H1 (cell line): ENCODE data around the gene CDC42EP2. TPM values are rescaled to one million over a fixed set of nuclear protein-coding genes. Genes with fewer than 3 reads are reported as not detected.
"Not testable (repeated sequence)": the region's sequence is repeated elsewhere in the genome, so short reads cannot be mapped to it uniquely, and the experiment has no call there.

Experiments used
- CTCF ChIA-PET: fragments of 300-600 bp; sonication (Branson Sonifier 250); formaldehyde crosslinking; loops from one replicate; lab custom pipeline; 2021; ENCODE audit not compliant: partially characterized antibody; lab: Charles Lee
- POLR2A ChIA-PET: fragments of 300-600 bp; sonication (Branson Sonifier 250); formaldehyde crosslinking; loops from one replicate; lab custom pipeline; 2021; ENCODE audit warnings: inconsistent platforms; ENCODE audit not compliant: partially characterized antibody; lab: Charles Lee
- DNase-seq, 2 experiments: peaks; one replicate each; pipeline versions ENCODE4 v3.0.0 to v3.0.0-alpha.2; 2010 to 2022; ENCODE audit warnings: low spot score in 2 of 2, low read depth in 1 of 2, mixed read lengths in 1 of 2
- FAIRE-seq: peaks from 2 replicates; lab custom pipeline; 2011; peaks lifted over from hg19 to GRCh38; lab: Jason Lieb, UNC
- H2AFZ ChIP-seq: 2 replicates; pipeline ENCODE4 v1.8.1; 2012; ENCODE audit warnings: low read length, inconsistent platforms
- H2AK5ac ChIP-seq: 2 replicates; pipeline ENCODE4 v1.6.1; 2013; ENCODE audit warnings: low read depth, low read length
- H2BK120ac ChIP-seq: replicated peaks from 2 replicates; pipeline ENCODE3; 2013; ENCODE audit warnings: low read depth, low read length, inconsistent platforms
- H2BK12ac ChIP-seq: 2 replicates; pipeline ENCODE4 v1.6.1; 2013; ENCODE audit warnings: low read depth, low read length
- H2BK15ac ChIP-seq: 2 replicates; pipeline ENCODE4 v1.6.1; 2013; ENCODE audit warnings: low read length
- H2BK20ac ChIP-seq: 2 replicates; pipeline ENCODE4 v1.6.1; 2013; ENCODE audit warnings: low read length
- H2BK5ac ChIP-seq: 2 replicates; pipeline ENCODE4 v1.6.1; 2013; ENCODE audit warnings: low read depth, low read length
- H3K14ac ChIP-seq: 2 replicates; pipeline ENCODE4 v1.6.1; 2013; ENCODE audit warnings: inconsistent platforms; ENCODE audit not compliant: insufficient read length
- H3K18ac ChIP-seq: 2 replicates; pipeline ENCODE4 v1.6.1; 2013; ENCODE audit warnings: low read length; ENCODE audit errors: extremely low read depth
- H3K23ac ChIP-seq: 2 replicates; pipeline ENCODE4 v1.6.1; 2013; ENCODE audit warnings: inconsistent platforms; ENCODE audit not compliant: insufficient read length
- H3K23me2 ChIP-seq: 2 replicates; pipeline ENCODE4 v1.6.1; 2013; ENCODE audit warnings: low read depth, low read length
- H3K27ac ChIP-seq: 2 replicates; pipeline ENCODE4 v1.6.1; 2011; ENCODE audit warnings: low read depth, low read length, inconsistent platforms
- H3K27me3 ChIP-seq, 4 experiments: replicated peaks in 1 of 4; 1 replicate in 1 of 4; 2 replicates in 3 of 4; pipeline versions ENCODE4 v1.6.1 to v1.8.1; 2011 to 2013; ENCODE audit warnings: low read length in 3 of 4, mild to moderate bottlenecking in 3 of 4, inconsistent platforms in 2 of 4, mixed read lengths in 2 of 4, moderate library complexity in 1 of 4; ENCODE audit not compliant: control insufficient read depth in 3 of 4, insufficient read depth in 3 of 4; ENCODE audit errors: extremely low read depth in 1 of 4
- H3K36me3 ChIP-seq, 4 experiments: 2 replicates each; pipeline versions ENCODE4 v1.6.1 to v1.8.1; 2011 to 2013; ENCODE audit warnings: mild to moderate bottlenecking in 4 of 4, low read length in 3 of 4, moderate library complexity in 2 of 4, control low read depth in 1 of 4, inconsistent platforms in 1 of 4; ENCODE audit not compliant: insufficient read depth in 4 of 4, control insufficient read depth in 2 of 4
- H3K4ac ChIP-seq: replicated peaks from 2 replicates; pipeline ENCODE3; 2013; ENCODE audit warnings: low read length, low read depth, mixed read lengths, inconsistent platforms; ENCODE audit not compliant: insufficient read length
- H3K4me1 ChIP-seq, 4 experiments: replicated peaks in 1 of 4; 1 replicate in 1 of 4; 2 replicates in 3 of 4; pipeline versions ENCODE4 v1.6.1 to v1.8.1; 2011 to 2013; ENCODE audit warnings: low read length in 3 of 4, inconsistent platforms in 2 of 4, mixed read lengths in 1 of 4; ENCODE audit not compliant: insufficient read depth in 4 of 4, control insufficient read depth in 3 of 4
- H3K4me2 ChIP-seq, 2 experiments: 2 replicates each; pipeline versions ENCODE4 v1.6.1 to v1.8.1; 2011 to 2013; ENCODE audit warnings: low read depth in 2 of 2, low read length in 2 of 2, control low read depth in 1 of 2, inconsistent platforms in 1 of 2, mild to moderate bottlenecking in 1 of 2; ENCODE audit not compliant: insufficient read depth in 1 of 2
- H3K4me3 ChIP-seq, 4 experiments: fragments of 200-600, 300-600 bp in 1 of 4; sonication (generic), shearing (Covaris generic), sonication (Bioruptor Twin) in 1 of 4; 2 replicates each; pipeline versions ENCODE4 v1.5.1 to v1.8.1; 2011 to 2016; ENCODE audit warnings: low read length in 4 of 4, low read depth in 3 of 4, control low read depth in 2 of 4, inconsistent platforms in 2 of 4, mild to moderate bottlenecking in 2 of 4, mixed read lengths in 1 of 4, moderate library complexity in 1 of 4; ENCODE audit not compliant: insufficient read depth in 2 of 4; ENCODE audit errors: extremely low read depth in 1 of 4
- H3K56ac ChIP-seq: replicated peaks from 2 replicates; pipeline ENCODE3; 2013; ENCODE audit warnings: low read depth, mild to moderate bottlenecking, mixed read lengths, low read length, inconsistent platforms; ENCODE audit not compliant: insufficient read length
- H3K79me1 ChIP-seq: 2 replicates; pipeline ENCODE4 v1.6.1; 2013; ENCODE audit warnings: low read depth, low read length, control low read depth
- H3K79me2 ChIP-seq, 2 experiments: 2 replicates each; pipeline versions ENCODE4 v1.6.1 to v1.8.1; 2012 to 2013; ENCODE audit warnings: low read length in 2 of 2, mild to moderate bottlenecking in 2 of 2, inconsistent platforms in 1 of 2; ENCODE audit not compliant: insufficient read depth in 2 of 2, control insufficient read depth in 1 of 2
- H3K9ac ChIP-seq, 4 experiments: replicated peaks in 1 of 4; 1 replicate in 1 of 4; 2 replicates in 3 of 4; pipeline versions ENCODE4 v1.6.1 to v1.8.1; 2011 to 2013; ENCODE audit warnings: low read depth in 3 of 4, low read length in 3 of 4, control low read depth in 2 of 4, mild to moderate bottlenecking in 2 of 4, moderate library complexity in 2 of 4, inconsistent platforms in 1 of 4; ENCODE audit errors: extremely low read depth in 1 of 4
- H3K9me3 ChIP-seq, 2 experiments: 2 replicates each; pipeline versions ENCODE4 v1.6.1 to v1.8.1; 2012 to 2013; ENCODE audit warnings: mild to moderate bottlenecking in 2 of 2, moderate library complexity in 2 of 2, control low read depth in 1 of 2, inconsistent platforms in 1 of 2, low read depth in 1 of 2, low read length in 1 of 2, mixed read lengths in 1 of 2; ENCODE audit not compliant: insufficient read depth in 2 of 2
- H4K20me1 ChIP-seq, 2 experiments: replicated peaks in 1 of 2; 2 replicates each; pipeline versions ENCODE3 to v1.8.1; 2011 to 2013; ENCODE audit warnings: inconsistent platforms in 2 of 2, low read length in 2 of 2, mild to moderate bottlenecking in 1 of 2; ENCODE audit not compliant: insufficient read depth in 2 of 2, control insufficient read depth in 1 of 2
- H4K5ac ChIP-seq: 2 replicates; pipeline ENCODE4 v1.6.1; 2013; ENCODE audit warnings: low read length, low read depth, mixed read lengths, inconsistent platforms; ENCODE audit not compliant: insufficient read length
- H4K8ac ChIP-seq: 2 replicates; pipeline ENCODE4 v1.8.0; 2013; ENCODE audit warnings: mild to moderate bottlenecking, moderate library complexity, low read length, inconsistent platforms; ENCODE audit not compliant: insufficient read depth; ENCODE audit errors: extremely low read depth
- H4K91ac ChIP-seq: replicated peaks from 2 replicates; pipeline ENCODE3; 2013; ENCODE audit warnings: low read length, mixed read lengths, inconsistent platforms; ENCODE audit not compliant: insufficient read length
- WGBS, 2 experiments: shearing (Covaris generic) in 1 of 2; methylation state at CpG; one replicate each; pipeline versions ENCODE4 v1.1.6 to v1.1.7; 2013 to 2015; ENCODE audit warnings: low lambda C conversion rate in 2 of 2, mixed read lengths in 2 of 2, inconsistent platforms in 1 of 2, low coverage in 1 of 2, missing lambda C conversion rate in 1 of 2; ENCODE audit not compliant: insufficient replicate concordance in 2 of 2, insufficient coverage in 1 of 2, insufficient read length in 1 of 2; ENCODE audit errors: extremely low coverage in 1 of 2, missing lambda C conversion rate in 1 of 2; 5-methylcytosine and 5-hydroxymethylcytosine counted together
- polyA plus RNA-seq, 7 experiments: library from polyadenylated mRNA; depleted of rRNA in 3 of 7; stranded (reverse) in 5 of 7; unstranded in 2 of 7; fragments of >200 nt in 5 of 7; fragments of 200-250 nt in 2 of 7; gene quantifications; 1 replicate in 5 of 7; 2 replicates in 1 of 7; 4 replicates in 1 of 7; pipeline versions ENCODE4 v1.2.1 to v1.2.3, GENCODE V29; 2011 to 2013; ENCODE audit warnings: missing spikeins in 2 of 7, mixed read lengths in 2 of 7
- total RNA-seq: library from RNA; stranded (reverse); fragmentation: NEBNext Ultra II Directional; extraction: Animal tissue kit (Norgen Biotek cat#: 25700); gene quantifications from 2 replicates; pipeline ENCODE4 v1.2.1, GENCODE V29; 2021

The CDC42EP2 gene
- total and polyA plus RNA-seq, 2 of the 8 experiments (the other 6 are each of a cell fraction or from before 2014, with no cell fraction given) = 11.8 to 13.3 TPM

- H3K9ac ChIP-seq, H3K4me3 ChIP-seq, H2BK12ac ChIP-seq, H3K56ac ChIP-seq, H3K9me3 ChIP-seq, H3K18ac ChIP-seq, DNase-seq, H3K27me3 ChIP-seq, H3K4me1 ChIP-seq, H4K91ac ChIP-seq, H2BK15ac ChIP-seq, H3K27ac ChIP-seq, H3K14ac ChIP-seq, H4K8ac ChIP-seq, H2BK20ac ChIP-seq, H2AK5ac ChIP-seq, H2AFZ ChIP-seq, H3K4ac ChIP-seq, H2BK120ac ChIP-seq, FAIRE-seq, H3K36me3 ChIP-seq, H3K79me1 ChIP-seq, H3K23ac ChIP-seq, H2BK5ac ChIP-seq, H4K5ac ChIP-seq, H3K4me2 ChIP-seq, H3K23me2 ChIP-seq, H4K20me1 ChIP-seq: not testable (repeated sequence)
- peaks cover 7 to 31% of the 10 kb centered on the region in 2 experiments for H3K79me2 ChIP-seq
- ChIA-PET CTCF (interaction anchor here (1.2 to 52.8 kb wide), 10 partner anchors 13 to 147 kb away, joined by 3 to 1179 read pairs (median 4); partner anchors contain the start of gene CDC42EP2), POLR2A (interaction anchor here (1.0 to 20.9 kb wide), 5 partner anchors 10 to 176 kb away, joined by 3 to 208 read pairs (median 3); partner anchors contain the start of gene CDC42EP2)
- WGBS, 2 experiments = 91% methylated on average over 9 of the region's 9 CpGs; no CpG with 5 or more reads in 1 of the 2 experiments
Measured at GRCh38 chr11:65332591-65332990, 17.9 kb downstream of the CDC42EP2 start.
